ENCODE measurements around the gene ELF1.
A peak's percentile ranks its signal among the peaks of the same experiment; 100 is the strongest.

DNA sequence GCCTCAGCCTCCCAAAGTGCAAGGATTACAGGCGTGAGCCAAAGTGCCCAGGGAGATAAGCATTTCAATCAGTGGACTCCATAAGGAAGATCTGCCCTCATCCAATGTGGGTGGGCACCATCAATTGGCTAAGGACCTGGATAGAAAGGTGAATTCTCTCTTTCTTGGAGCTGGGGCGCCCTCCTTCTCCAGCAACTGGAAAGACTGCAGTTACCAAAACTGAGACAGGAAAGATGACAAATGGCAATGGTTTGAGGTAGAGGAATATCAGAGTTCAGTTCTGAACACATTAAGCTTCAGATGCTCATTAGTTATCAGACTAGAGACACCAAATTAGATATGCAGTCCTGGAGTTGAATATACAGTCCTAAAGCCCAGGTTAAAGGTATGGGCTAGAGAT, 10.5 kb upstream of the ELF1 start:
- TF ChIP-seq, protein P1, sequence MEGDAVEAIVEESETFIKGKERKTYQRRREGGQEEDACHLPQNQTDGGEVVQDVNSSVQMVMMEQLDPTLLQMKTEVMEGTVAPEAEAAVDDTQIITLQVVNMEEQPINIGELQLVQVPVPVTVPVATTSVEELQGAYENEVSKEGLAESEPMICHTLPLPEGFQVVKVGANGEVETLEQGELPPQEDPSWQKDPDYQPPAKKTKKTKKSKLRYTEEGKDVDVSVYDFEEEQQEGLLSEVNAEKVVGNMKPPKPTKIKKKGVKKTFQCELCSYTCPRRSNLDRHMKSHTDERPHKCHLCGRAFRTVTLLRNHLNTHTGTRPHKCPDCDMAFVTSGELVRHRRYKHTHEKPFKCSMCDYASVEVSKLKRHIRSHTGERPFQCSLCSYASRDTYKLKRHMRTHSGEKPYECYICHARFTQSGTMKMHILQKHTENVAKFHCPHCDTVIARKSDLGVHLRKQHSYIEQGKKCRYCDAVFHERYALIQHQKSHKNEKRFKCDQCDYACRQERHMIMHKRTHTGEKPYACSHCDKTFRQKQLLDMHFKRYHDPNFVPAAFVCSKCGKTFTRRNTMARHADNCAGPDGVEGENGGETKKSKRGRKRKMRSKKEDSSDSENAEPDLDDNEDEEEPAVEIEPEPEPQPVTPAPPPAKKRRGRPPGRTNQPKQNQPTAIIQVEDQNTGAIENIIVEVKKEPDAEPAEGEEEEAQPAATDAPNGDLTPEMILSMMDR (conservative IDR thresholded peaks at IDR 0.05 in 1 of 2, IDR thresholded peaks at IDR 0.05 in 1 of 2; ENCODE audit: extremely low read depth in 1 of 2, insufficient read depth in 1 of 2, low read depth in 1 of 2, low read length in 2 of 2): peak; percentile 17 to 20
- TF ChIP-seq EZH2 (IDR thresholded peaks at IDR 0.05; ENCODE audit: borderline replicate concordance, low read length): no peak
